ENCODE data around the gene ZNF577. TPM values are rescaled to one million over a fixed set of nuclear protein-coding genes. Genes with fewer than 3 reads are reported as not detected.

Gene ZNF577
- 3.5 TPM for polyA plus RNA-seq (2013, experiment 1 of 2)
- polyA plus RNA-seq (2013, experiment 2 of 2), result 3.6 TPM

DNA sequence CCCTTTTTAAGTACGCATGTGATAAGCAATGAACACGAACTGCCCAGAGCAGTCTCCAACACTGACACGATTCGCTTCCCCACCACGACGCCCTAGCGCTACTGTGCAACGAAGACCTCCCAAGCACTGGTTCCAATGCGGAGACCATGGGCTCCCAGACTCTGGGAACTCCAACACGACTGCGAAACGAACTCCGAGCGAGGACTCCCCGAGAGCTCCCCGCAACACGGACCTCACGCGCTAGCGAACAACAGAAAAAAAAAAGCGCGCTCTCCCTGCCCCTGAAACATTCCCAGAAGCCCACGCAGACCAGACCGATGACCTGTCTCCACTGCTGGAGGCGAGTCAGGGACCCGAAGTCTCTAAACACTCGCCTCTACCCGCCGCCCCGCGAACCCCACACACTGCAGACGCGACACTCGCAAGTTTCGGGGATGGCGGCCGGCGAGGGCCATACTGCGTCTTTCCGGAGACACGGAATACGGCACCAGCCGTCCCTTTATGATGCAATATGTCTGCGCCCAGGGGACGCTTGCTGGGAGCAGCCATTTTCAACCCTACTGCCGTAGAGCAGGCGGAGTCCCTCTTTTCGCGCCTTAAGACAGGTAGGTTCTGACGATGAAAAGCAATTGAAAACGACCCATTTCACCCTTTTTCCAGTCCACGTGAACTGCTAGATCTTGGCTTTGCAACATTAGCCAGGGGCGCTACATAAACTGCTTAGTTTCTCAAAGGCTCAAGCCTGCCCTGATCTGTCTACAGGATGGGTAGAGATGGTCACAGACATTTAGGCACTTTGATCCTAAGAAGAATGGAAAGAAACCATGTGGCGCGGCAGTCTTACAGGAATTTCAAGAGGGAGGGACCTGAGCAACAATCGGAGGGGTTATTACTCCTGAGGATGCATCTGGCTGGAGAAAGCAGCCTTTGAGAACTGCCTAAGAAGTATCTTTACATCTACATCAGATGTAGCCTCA lies at the start of gene ZNF577:
Gene ZNF577, minus strand, starts transcription at position 430 of the 977 bp plus-strand sequence. CDS start 7,569 bp downstream, outside the sequence.
- WGBS, result 10% methylated on average over 56 of the region's 56 CpGs

DNA sequence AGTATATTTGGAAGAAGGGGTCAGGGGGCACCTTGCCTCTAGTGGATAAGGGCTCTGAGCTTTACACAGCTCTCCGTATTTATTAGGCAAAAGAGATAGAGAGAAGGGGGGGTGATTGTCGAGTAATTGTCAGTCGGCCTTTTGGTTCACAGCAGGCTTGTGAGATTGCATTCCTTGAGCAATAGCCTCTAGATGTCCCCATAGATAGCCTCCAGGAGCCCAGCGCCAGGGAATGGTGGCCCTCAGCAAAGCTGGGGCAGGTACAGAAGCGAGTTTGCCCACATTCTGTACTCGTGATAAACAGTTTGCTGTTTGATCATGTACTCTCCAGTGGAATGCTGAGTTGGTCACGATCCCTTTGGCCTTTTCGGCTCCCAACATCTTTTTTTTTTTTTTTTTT lies 44.2 kb upstream of the ZNF577 start:
- H3K27me3 ChIP-seq (ENCODE audit: control insufficient read depth in 1 of 2, insufficient read depth in 1 of 2, low read length in 2 of 2), result no peaks in the 10 kb centered on the region
- H3K9ac ChIP-seq (ENCODE audit: low read length), result no peak overlapping the region
- H3K9me3 ChIP-seq (ENCODE audit: control insufficient read depth, low read length), result peaks cover 59% of the 10 kb centered on the region
- no peak overlapping the region for H2BK5ac ChIP-seq (ENCODE audit: low read depth, low read length, poor library complexity, severe bottlenecking)
- H2AK5ac ChIP-seq (ENCODE audit: low read length, severe bottlenecking), result no peak overlapping the region
- H3K4me1 ChIP-seq (ENCODE audit: control insufficient read depth, insufficient read depth, low read depth, low read length), result peaks cover 4% of the 10 kb centered on the region
- H4K91ac ChIP-seq (ENCODE audit: low read length), result no peak overlapping the region
- no peak overlapping the region for H2BK120ac ChIP-seq (ENCODE audit: low read depth, low read length)
- no peak overlapping the region for H3K4me2 ChIP-seq (ENCODE audit: low read length, poor library complexity, severe bottlenecking)
- no peak overlapping the region for H2BK15ac ChIP-seq (ENCODE audit: low read depth, poor library complexity, severe bottlenecking)
- H4K8ac ChIP-seq (ENCODE audit: low read length), result no peak overlapping the region
- peaks cover 35% of the 10 kb centered on the region for H3K79me1 ChIP-seq (replicated peaks; ENCODE audit: low read length, poor library complexity, severe bottlenecking)
- H3K4ac ChIP-seq (ENCODE audit: low read depth in 1 of 2, low read length in 2 of 2), result no peak overlapping the region
- H2BK12ac ChIP-seq (ENCODE audit: low read length in 2 of 2), result no peak overlapping the region
- 89% methylated on average over 8 of the region's 8 CpGs for WGBS
- H3K4me3 ChIP-seq (ENCODE audit: insufficient read depth in 1 of 2, low read depth in 1 of 2, low read length in 2 of 2), result no peak overlapping the region
- no peak overlapping the region for H3K27ac ChIP-seq (ENCODE audit: low read length, poor library complexity, severe bottlenecking)
- no peak overlapping the region for H2AFZ ChIP-seq (ENCODE audit: low read depth, low read length)
- peaks cover 44 to 69% of the 10 kb centered on the region in 2 experiments for H3K36me3 ChIP-seq (ENCODE audit: control insufficient read depth in 1 of 2, insufficient read depth in 2 of 2, low read depth in 1 of 2, low read length in 2 of 2)
- DNase-seq, result no peak
- no peak overlapping the region for H3K18ac ChIP-seq (ENCODE audit: low read depth in 1 of 2, low read length in 2 of 2)
- H3K23ac ChIP-seq (ENCODE audit: low read length in 2 of 2), result no peak overlapping the region
- no peak overlapping the region for H3K14ac ChIP-seq (ENCODE audit: low read length in 2 of 2)

More for the DNA sequence above, at the start of gene ZNF577:
- Histone ChIP-seq H3K36me3 (ENCODE audit: control insufficient read depth in 1 of 2, insufficient read depth in 2 of 2, low read depth in 1 of 2, low read length in 2 of 2) (peaks cover 20 to 35% of the 10 kb centered on the region in 2 experiments), H2BK5ac (ENCODE audit: low read depth, low read length, poor library complexity, severe bottlenecking) (no peak within 1 kb of the TSS), H2AFZ (ENCODE audit: low read depth, low read length) (peak within 1 kb of the TSS; percentile 80), H3K4me1 (ENCODE audit: control insufficient read depth, insufficient read depth, low read depth, low read length) (peaks cover 2% of the 10 kb centered on the region), H4K91ac (ENCODE audit: low read length) (no peak within 1 kb of the TSS), H3K9me3 (ENCODE audit: control insufficient read depth, low read length) (peaks cover 70% of the 10 kb centered on the region), H3K79me1 (replicated peaks; ENCODE audit: low read length, poor library complexity, severe bottlenecking) (peaks cover under 1% of the 10 kb centered on the region), H3K14ac (ENCODE audit: low read length in 2 of 2) (no peak within 1 kb of the TSS), H2BK15ac (ENCODE audit: low read depth, poor library complexity, severe bottlenecking) (no peak within 1 kb of the TSS), H2BK12ac (ENCODE audit: low read length in 2 of 2) (no peak within 1 kb of the TSS), H4K8ac (ENCODE audit: low read length) (peak within 1 kb of the TSS; percentile 68), H2AK5ac (ENCODE audit: low read length, severe bottlenecking) (no peak within 1 kb of the TSS), H3K4me2 (ENCODE audit: low read length, poor library complexity, severe bottlenecking) (peak within 1 kb of the TSS; percentile 49), H3K23ac (ENCODE audit: low read length in 2 of 2) (no peak within 1 kb of the TSS), H3K18ac (ENCODE audit: low read depth in 1 of 2, low read length in 2 of 2) (peak within 1 kb of the TSS in 1 of 2 experiments; percentile 3), H2BK120ac (ENCODE audit: low read depth, low read length) (no peak within 1 kb of the TSS), H3K4me3 (ENCODE audit: insufficient read depth in 1 of 2, low read depth in 1 of 2, low read length in 2 of 2) (peak within 1 kb of the TSS; percentile 62 to 88), H3K4ac (ENCODE audit: low read depth in 1 of 2, low read length in 2 of 2) (no peak within 1 kb of the TSS), H3K27ac (ENCODE audit: low read length, poor library complexity, severe bottlenecking) (no peak within 1 kb of the TSS), H3K27me3 (ENCODE audit: control insufficient read depth in 1 of 2, insufficient read depth in 1 of 2, low read length in 2 of 2) (no peaks in the 10 kb centered on the region), H3K9ac (ENCODE audit: low read length) (peak within 1 kb of the TSS; percentile 94)
- peak; percentile 88 for DNase-seq

DNA sequence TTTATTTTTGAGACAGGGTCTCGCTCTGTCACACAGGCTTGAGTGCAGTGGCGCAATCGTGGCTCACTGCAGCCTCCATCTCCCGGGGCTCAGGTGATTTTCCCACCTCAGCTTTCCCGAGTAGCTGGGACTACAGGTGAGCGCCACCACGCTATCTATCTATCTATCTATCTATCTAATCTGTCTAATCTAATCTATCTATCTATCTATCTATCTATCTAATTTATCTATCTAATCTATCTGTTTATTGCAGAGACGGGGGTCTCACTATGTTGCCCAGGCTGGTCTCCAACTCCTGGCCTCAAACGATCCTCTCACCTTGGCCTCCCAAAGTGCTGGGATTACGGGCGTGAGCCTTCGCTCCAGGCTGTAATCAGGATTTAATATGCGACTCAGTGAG lies 40.1 kb upstream of the ZNF577 start:
- Histone ChIP-seq H3K4me3 (ENCODE audit: insufficient read depth in 1 of 2, low read depth in 1 of 2, low read length in 2 of 2) (peak overlapping the region; percentile 89 to 90), H2AK5ac (ENCODE audit: low read length, severe bottlenecking) (no peak overlapping the region), H3K9ac (ENCODE audit: low read length) (peak overlapping the region; percentile 94), H2BK5ac (ENCODE audit: low read depth, low read length, poor library complexity, severe bottlenecking) (no peak overlapping the region), H2BK15ac (ENCODE audit: low read depth, poor library complexity, severe bottlenecking) (no peak overlapping the region), H3K4me1 (ENCODE audit: control insufficient read depth, insufficient read depth, low read depth, low read length) (peaks cover 4% of the 10 kb centered on the region), H3K27ac (ENCODE audit: low read length, poor library complexity, severe bottlenecking) (no peak overlapping the region), H3K9me3 (ENCODE audit: control insufficient read depth, low read length) (peaks cover 36% of the 10 kb centered on the region), H2BK12ac (ENCODE audit: low read length in 2 of 2) (no peak overlapping the region), H3K27me3 (ENCODE audit: control insufficient read depth in 1 of 2, insufficient read depth in 1 of 2, low read length in 2 of 2) (no peaks in the 10 kb centered on the region), H3K23ac (ENCODE audit: low read length in 2 of 2) (no peak overlapping the region), H3K4ac (ENCODE audit: low read depth in 1 of 2, low read length in 2 of 2) (no peak overlapping the region), H3K79me1 (replicated peaks; ENCODE audit: low read length, poor library complexity, severe bottlenecking) (peaks cover 15% of the 10 kb centered on the region), H3K18ac (ENCODE audit: low read depth in 1 of 2, low read length in 2 of 2) (no peak overlapping the region), H3K36me3 (ENCODE audit: control insufficient read depth in 1 of 2, insufficient read depth in 2 of 2, low read depth in 1 of 2, low read length in 2 of 2) (peaks cover 18 to 28% of the 10 kb centered on the region in 2 experiments), H4K91ac (ENCODE audit: low read length) (no peak overlapping the region), H3K4me2 (ENCODE audit: low read length, poor library complexity, severe bottlenecking) (peak overlapping the region; percentile 71), H4K8ac (ENCODE audit: low read length) (no peak overlapping the region), H2BK120ac (ENCODE audit: low read depth, low read length) (no peak overlapping the region), H2AFZ (ENCODE audit: low read depth, low read length) (no peak overlapping the region), H3K14ac (ENCODE audit: low read length in 2 of 2) (no peak overlapping the region)
- no peak for DNase-seq
- 44% methylated on average over 13 of the region's 13 CpGs for WGBS
